ENCODE data around the gene CREBBP.

DNA sequence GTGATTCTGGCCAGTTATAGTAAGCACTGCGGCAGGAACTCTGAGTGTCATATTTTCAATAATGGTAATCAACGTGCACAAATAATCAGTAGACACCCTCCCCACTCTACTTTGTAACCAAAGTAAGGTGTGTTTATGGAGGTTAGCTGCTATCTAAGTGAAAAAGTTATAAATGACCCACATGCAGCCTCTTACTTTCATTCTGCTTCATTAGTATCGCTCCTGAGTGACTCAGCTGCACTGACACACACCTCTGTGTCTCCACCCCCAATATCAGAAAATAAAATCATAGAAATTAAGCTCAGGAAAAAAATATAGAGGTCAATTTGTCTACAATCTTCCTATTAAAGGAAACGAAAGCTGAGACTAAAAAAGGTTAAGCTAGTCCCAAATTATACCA is 99.1 kb downstream of the CREBBP start:
- TF ChIP-seq, protein P1, sequence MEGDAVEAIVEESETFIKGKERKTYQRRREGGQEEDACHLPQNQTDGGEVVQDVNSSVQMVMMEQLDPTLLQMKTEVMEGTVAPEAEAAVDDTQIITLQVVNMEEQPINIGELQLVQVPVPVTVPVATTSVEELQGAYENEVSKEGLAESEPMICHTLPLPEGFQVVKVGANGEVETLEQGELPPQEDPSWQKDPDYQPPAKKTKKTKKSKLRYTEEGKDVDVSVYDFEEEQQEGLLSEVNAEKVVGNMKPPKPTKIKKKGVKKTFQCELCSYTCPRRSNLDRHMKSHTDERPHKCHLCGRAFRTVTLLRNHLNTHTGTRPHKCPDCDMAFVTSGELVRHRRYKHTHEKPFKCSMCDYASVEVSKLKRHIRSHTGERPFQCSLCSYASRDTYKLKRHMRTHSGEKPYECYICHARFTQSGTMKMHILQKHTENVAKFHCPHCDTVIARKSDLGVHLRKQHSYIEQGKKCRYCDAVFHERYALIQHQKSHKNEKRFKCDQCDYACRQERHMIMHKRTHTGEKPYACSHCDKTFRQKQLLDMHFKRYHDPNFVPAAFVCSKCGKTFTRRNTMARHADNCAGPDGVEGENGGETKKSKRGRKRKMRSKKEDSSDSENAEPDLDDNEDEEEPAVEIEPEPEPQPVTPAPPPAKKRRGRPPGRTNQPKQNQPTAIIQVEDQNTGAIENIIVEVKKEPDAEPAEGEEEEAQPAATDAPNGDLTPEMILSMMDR (IDR thresholded peaks at IDR 0.05), result no peak
- TF ChIP-seq POLR2A (IDR thresholded peaks at IDR 0.05), result no peak
- TF ChIP-seq POLR2AphosphoS5 (IDR thresholded peaks at IDR 0.05), result no peak

All from upper lobe of left lung (tissue), 4 donors.